ENCODE results near the gene CXCR5. TPM values are rescaled to one million over a fixed set of nuclear protein-coding genes. Genes with fewer than 3 reads are reported as not detected.

CXCR5 gene
- total RNA-seq, 1 donor from 2014 or later = not detected

DNA sequence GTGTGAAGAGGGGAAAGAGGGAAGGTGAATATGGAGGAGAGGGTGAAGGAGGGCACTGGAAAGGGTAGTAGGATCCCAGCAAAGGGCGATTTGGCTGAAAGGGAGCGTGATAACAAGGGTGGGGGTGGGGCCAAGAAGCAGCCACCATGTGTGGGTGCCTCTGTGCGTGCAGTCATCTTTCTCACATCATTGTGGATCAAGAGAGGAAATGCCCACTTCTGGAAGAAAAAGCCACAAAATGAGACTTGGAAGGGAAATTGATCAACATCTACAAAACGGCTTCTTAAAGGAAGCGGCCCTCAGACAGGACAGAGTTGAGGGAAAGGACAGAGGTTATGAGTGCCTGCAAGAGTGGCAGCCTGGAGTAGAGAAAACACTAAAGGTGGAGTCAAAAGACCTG, 1.2 kb upstream of the CXCR5 start:
- no peak overlapping the region for H3K27ac Mint-ChIP-seq (ENCODE audit: unreplicated experiment)
- H3K36me3 Mint-ChIP-seq (ENCODE audit: unreplicated experiment) = no peaks in the 10 kb centered on the region

GRCh38 chr11:118883004-118883367, 706 bp upstream of the CXCR5 start:
- Mint-ChIP-seq H3K4me3 (ENCODE audit: unreplicated experiment) (peak overlapping the region; percentile 30), H3K27me3 (ENCODE audit: unreplicated experiment) (no peaks in the 10 kb centered on the region), H3K9me3 (ENCODE audit: unreplicated experiment) (peaks cover 2% of the 10 kb centered on the region), H3K27ac (ENCODE audit: unreplicated experiment) (no peak overlapping the region), H3K36me3 (ENCODE audit: unreplicated experiment) (no peaks in the 10 kb centered on the region), H3K4me1 (ENCODE audit: low read depth, unreplicated experiment) (peaks cover 5% of the 10 kb centered on the region)
- no peak for DNase-seq
- TF ChIP-seq, protein P1, sequence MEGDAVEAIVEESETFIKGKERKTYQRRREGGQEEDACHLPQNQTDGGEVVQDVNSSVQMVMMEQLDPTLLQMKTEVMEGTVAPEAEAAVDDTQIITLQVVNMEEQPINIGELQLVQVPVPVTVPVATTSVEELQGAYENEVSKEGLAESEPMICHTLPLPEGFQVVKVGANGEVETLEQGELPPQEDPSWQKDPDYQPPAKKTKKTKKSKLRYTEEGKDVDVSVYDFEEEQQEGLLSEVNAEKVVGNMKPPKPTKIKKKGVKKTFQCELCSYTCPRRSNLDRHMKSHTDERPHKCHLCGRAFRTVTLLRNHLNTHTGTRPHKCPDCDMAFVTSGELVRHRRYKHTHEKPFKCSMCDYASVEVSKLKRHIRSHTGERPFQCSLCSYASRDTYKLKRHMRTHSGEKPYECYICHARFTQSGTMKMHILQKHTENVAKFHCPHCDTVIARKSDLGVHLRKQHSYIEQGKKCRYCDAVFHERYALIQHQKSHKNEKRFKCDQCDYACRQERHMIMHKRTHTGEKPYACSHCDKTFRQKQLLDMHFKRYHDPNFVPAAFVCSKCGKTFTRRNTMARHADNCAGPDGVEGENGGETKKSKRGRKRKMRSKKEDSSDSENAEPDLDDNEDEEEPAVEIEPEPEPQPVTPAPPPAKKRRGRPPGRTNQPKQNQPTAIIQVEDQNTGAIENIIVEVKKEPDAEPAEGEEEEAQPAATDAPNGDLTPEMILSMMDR (IDR thresholded peaks at IDR 0.05; ENCODE audit: partially characterized antibody, unreplicated experiment) = no peak

More for the DNA sequence above, 1.2 kb upstream of the CXCR5 start:
- no peak for DNase-seq
- Mint-ChIP-seq H3K4me1 (ENCODE audit: low read depth, unreplicated experiment) (peaks cover 5% of the 10 kb centered on the region), H3K9me3 (ENCODE audit: unreplicated experiment) (peaks cover 2% of the 10 kb centered on the region), H3K27me3 (ENCODE audit: unreplicated experiment) (no peaks in the 10 kb centered on the region), H3K4me3 (ENCODE audit: unreplicated experiment) (no peak overlapping the region)
- TF ChIP-seq, protein P1 (IDR thresholded peaks at IDR 0.05; ENCODE audit: partially characterized antibody, unreplicated experiment) = no peak

- no peak overlapping the region for H3K4me3 Mint-ChIP-seq (ENCODE audit: unreplicated experiment)
- no peak for DNase-seq
- H3K9me3 Mint-ChIP-seq (ENCODE audit: unreplicated experiment) = peaks cover 2% of the 10 kb centered on the region
- peaks cover 5% of the 10 kb centered on the region for H3K4me1 Mint-ChIP-seq (ENCODE audit: low read depth, unreplicated experiment)
- peaks cover 1% of the 10 kb centered on the region for H3K27me3 Mint-ChIP-seq (ENCODE audit: unreplicated experiment)
- no peaks in the 10 kb centered on the region for H3K36me3 Mint-ChIP-seq (ENCODE audit: unreplicated experiment)
- no peak overlapping the region for H3K27ac Mint-ChIP-seq (ENCODE audit: unreplicated experiment)
- TF ChIP-seq, protein P1 (IDR thresholded peaks at IDR 0.05; ENCODE audit: partially characterized antibody, unreplicated experiment) = no peak
These were observed 1.2 kb downstream of the CXCR5 start for GRCh38 chr11:118884875-118885274.

DNA sequence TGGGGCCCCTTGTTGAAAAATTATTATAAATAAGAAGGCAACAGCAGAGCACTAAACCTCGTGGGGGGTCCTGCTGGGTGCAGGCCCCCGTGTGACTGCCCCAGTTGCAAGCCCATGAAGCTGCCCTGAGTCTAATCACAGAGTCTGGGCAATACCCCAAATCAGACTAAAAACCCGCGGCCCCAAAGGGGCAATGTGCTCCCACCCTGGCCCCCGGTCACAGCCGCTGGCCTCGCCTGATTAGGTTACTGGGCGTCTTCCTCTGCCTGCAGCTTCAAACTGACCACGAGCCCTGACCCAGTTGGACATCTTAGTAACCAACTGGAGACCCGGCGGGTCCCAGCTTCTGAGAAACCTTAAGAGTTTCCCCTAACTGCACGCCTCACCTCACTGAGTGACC, 1.6 kb downstream of the CXCR5 start:
- Mint-ChIP-seq H3K4me1 (ENCODE audit: low read depth, unreplicated experiment) (peaks cover 5% of the 10 kb centered on the region), H3K36me3 (ENCODE audit: unreplicated experiment) (no peaks in the 10 kb centered on the region), H3K4me3 (ENCODE audit: unreplicated experiment) (no peak overlapping the region), H3K9me3 (ENCODE audit: unreplicated experiment) (peaks cover 2% of the 10 kb centered on the region), H3K27me3 (ENCODE audit: unreplicated experiment) (peaks cover 1% of the 10 kb centered on the region), H3K27ac (ENCODE audit: unreplicated experiment) (no peak overlapping the region)
- DNase-seq = no peak
- TF ChIP-seq, protein P1 (IDR thresholded peaks at IDR 0.05; ENCODE audit: partially characterized antibody, unreplicated experiment) = no peak

DNA sequence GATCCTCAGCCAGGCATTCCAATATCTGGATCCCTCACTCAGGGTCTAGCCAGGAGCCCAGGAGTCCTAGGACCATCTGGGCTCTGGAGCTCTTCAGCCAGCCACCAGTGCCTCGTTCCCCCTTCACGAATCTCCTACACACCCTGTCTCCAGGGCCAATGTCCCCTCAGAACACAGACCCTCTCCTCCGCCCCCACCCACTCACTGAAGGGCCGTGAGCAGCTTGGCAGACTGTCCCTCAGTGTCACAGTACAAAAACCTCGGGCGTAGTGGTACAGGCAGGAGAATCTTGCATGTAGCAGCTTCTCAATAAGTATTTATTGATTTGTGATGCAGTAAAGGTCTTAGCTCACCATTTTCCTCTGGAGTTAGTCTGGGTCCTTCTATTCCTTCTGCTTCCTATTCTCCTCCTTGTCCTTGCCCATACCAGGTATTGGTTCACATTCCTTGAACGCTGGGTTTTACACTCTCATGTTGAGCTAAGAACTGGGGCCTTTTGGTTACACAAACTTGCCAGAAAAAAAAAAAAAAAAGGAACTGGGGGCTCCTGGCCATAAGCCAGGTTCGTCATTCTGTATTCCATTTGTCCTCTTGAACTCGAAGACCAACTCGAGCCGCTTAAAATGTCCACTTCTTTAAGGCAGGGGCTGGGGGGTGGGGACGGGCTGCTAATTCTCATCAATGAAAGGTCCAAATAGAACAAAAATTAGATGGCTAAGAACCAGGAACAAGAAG, 2.3 kb downstream of the CXCR5 start:
- Mint-ChIP-seq H3K27me3 (ENCODE audit: unreplicated experiment) (peaks cover 1% of the 10 kb centered on the region), H3K27ac (ENCODE audit: unreplicated experiment) (no peak overlapping the region), H3K36me3 (ENCODE audit: unreplicated experiment) (no peaks in the 10 kb centered on the region), H3K4me3 (ENCODE audit: unreplicated experiment) (no peak overlapping the region), H3K9me3 (ENCODE audit: unreplicated experiment) (peaks cover 2% of the 10 kb centered on the region), H3K4me1 (ENCODE audit: low read depth, unreplicated experiment) (peaks cover 5% of the 10 kb centered on the region)
- no peak for DNase-seq
- TF ChIP-seq, protein P1 (IDR thresholded peaks at IDR 0.05; ENCODE audit: partially characterized antibody, unreplicated experiment) = no peak
